GM23338 (cell line): ENCODE data around the gene DCLRE1C. TPM values are rescaled to one million over a fixed set of nuclear protein-coding genes. Genes with fewer than 3 reads are reported as not detected.

ENCODE experiments used
- ATAC-seq: fragments of 200-7000 bp; cut with Tn5 transposase; 3 replicates; pipeline ENCODE4 v1.9.1; 2020
- DNase-seq: peaks from one replicate; pipeline ENCODE4 v3.0.0-alpha.2; 2015; ENCODE audit warnings: low spot score
- H2AFZ ChIP-seq: fragments of 200-600 bp; sonication (generic); 2 replicates; pipeline ENCODE4 v1.8.0; 2016; ENCODE audit warnings: antibody characterized with exemption, mild to moderate bottlenecking, moderate library complexity
- H3F3A ChIP-seq: fragments of 200-600 bp; sonication (generic); replicated peaks from 2 replicates; pipeline ENCODE4 v1.8.0; 2017; ENCODE audit warnings: antibody characterized with exemption, mixed run types, low read depth
- H3K27ac ChIP-seq: fragments of 200-600 bp; sonication (generic); 2 replicates; pipeline ENCODE4 v1.6.1; 2016; ENCODE audit warnings: low read depth
- H3K27me3 ChIP-seq: fragments of 200-600 bp; sonication (generic); 2 replicates; pipeline ENCODE4 v1.8.0; 2016; ENCODE audit warnings: mild to moderate bottlenecking, mixed run types, moderate library complexity; ENCODE audit not compliant: insufficient read depth
- H3K36me3 ChIP-seq: fragments of 200-600 bp; sonication (generic); 2 replicates; pipeline ENCODE4 v1.8.0; 2016; ENCODE audit warnings: mild to moderate bottlenecking; ENCODE audit not compliant: insufficient read depth
- H3K4me1 ChIP-seq: fragments of 200-600 bp; sonication (generic); 2 replicates; pipeline ENCODE4 v1.8.0; 2016; ENCODE audit warnings: mild to moderate bottlenecking, moderate library complexity; ENCODE audit not compliant: insufficient read depth
- H3K4me2 ChIP-seq: fragments of 200-600 bp; sonication (generic); 2 replicates; pipeline ENCODE4 v1.7.1; 2017; ENCODE audit warnings: mixed run types
- H3K4me3 ChIP-seq: fragments of 200-600 bp; sonication (generic); 2 replicates; pipeline ENCODE4 v1.6.1; 2016; ENCODE audit warnings: mixed run types
- H3K79me2 ChIP-seq: fragments of 200-600 bp; sonication (generic); replicated peaks from 2 replicates; pipeline ENCODE4 v1.8.0; 2017; ENCODE audit warnings: mild to moderate bottlenecking; ENCODE audit not compliant: insufficient read depth
- H3K9me2 ChIP-seq: fragments of 200-600 bp; sonication (generic); 2 replicates; pipeline ENCODE4 v1.8.0; 2017; ENCODE audit not compliant: insufficient read depth
- H4K20me1 ChIP-seq: fragments of 200-600 bp; sonication (generic); replicated peaks from 2 replicates; pipeline ENCODE4 v1.8.0; 2017; ENCODE audit warnings: mild to moderate bottlenecking; ENCODE audit not compliant: insufficient read depth
- H3K27ac Mint-ChIP-seq: 2 replicates; pipeline ENCODE4 v1.8.0; 2020; ENCODE audit warnings: inconsistent platforms, mild to moderate bottlenecking, moderate library complexity, mixed read lengths
- H3K27me3 Mint-ChIP-seq: 3 replicates; pipeline ENCODE4 v1.8.0; 2022; ENCODE audit warnings: low read depth, mild to moderate bottlenecking, moderate library complexity, mixed read lengths, inconsistent platforms; ENCODE audit not compliant: insufficient read depth, poor library complexity
- H3K36me3 Mint-ChIP-seq: 3 replicates; pipeline ENCODE4 v1.8.0; 2021; ENCODE audit warnings: low read depth, mild to moderate bottlenecking, inconsistent platforms, moderate library complexity, mixed read lengths
- H3K4me1 Mint-ChIP-seq: 3 replicates; pipeline ENCODE4 v1.8.0; 2020; ENCODE audit warnings: mild to moderate bottlenecking, inconsistent platforms, mixed read lengths
- H3K4me3 Mint-ChIP-seq: 3 replicates; pipeline ENCODE4 v1.8.0; 2021; ENCODE audit warnings: moderate library complexity, mild to moderate bottlenecking, inconsistent platforms, mixed read lengths
- H3K9me3 Mint-ChIP-seq: 3 replicates; pipeline ENCODE4 v1.8.0; 2020; ENCODE audit warnings: moderate library complexity, mild to moderate bottlenecking, inconsistent platforms, mixed read lengths
- CREB1 ChIP-seq: fragments of 250-450 bp; sonication (Bioruptor Pico); IDR thresholded peaks from 2 replicates; pipeline ENCODE4 v1.5.0; 2020; ENCODE audit warnings: low read depth, mild to moderate bottlenecking, moderate library complexity
- JUNB ChIP-seq: IDR thresholded peaks from one replicate; pipeline ENCODE4 v1.6.1; 2016; ENCODE audit warnings: antibody characterized with exemption; ENCODE audit not compliant: unreplicated experiment
- NANOG ChIP-seq: IDR thresholded peaks from 2 replicates; pipeline ENCODE4 v1.6.1; 2016; ENCODE audit warnings: antibody characterized with exemption, borderline replicate concordance
- ZNF114 ChIP-seq: fragments of 250-450 bp; sonication (Bioruptor Pico); IDR thresholded peaks from 2 replicates; pipeline ENCODE4 v1.5.0; 2020; ENCODE audit warnings: mild to moderate bottlenecking, moderate library complexity
- polyA plus RNA-seq: library from polyadenylated mRNA; unstranded; fragments of >200 nt; fragmentation: Nextera tagmentation; extraction: Ambion mirVana; gene quantifications from 2 replicates; pipeline ENCODE4 v1.2.1, GENCODE V29; 2016
- total RNA-seq: library from RNA; depleted of rRNA; stranded (reverse); fragments of >200 nt; shearing (Covaris generic); gene quantifications from 2 replicates; pipeline ENCODE4 v1.2.3, GENCODE V29; 2014
- TF ChIP-seq, protein P1 (sequence below): IDR thresholded peaks from one replicate; pipeline ENCODE4 v1.6.1; 2018; ENCODE audit warnings: antibody characterized with exemption; ENCODE audit not compliant: unreplicated experiment
- TF ChIP-seq, protein P2 (sequence below): IDR thresholded peaks from 2 replicates; pipeline ENCODE4 v1.6.1; 2016; ENCODE audit warnings: antibody characterized with exemption
- TF ChIP-seq, protein P3 (sequence below), 2 experiments: fragments of 200-600 bp in 1 of 2; sonication (generic) in 1 of 2; conservative IDR thresholded peaks; 2 replicates each; pipeline versions ENCODE4 v1.5.1 to v1.6.1; 2016 to 2017; ENCODE audit warnings: antibody characterized with exemption in 2 of 2, low read depth in 2 of 2, mild to moderate bottlenecking in 2 of 2, moderate library complexity in 1 of 2
- TF ChIP-seq, protein P4 (sequence below): fragments of 250-450 bp; sonication (Bioruptor Pico); IDR thresholded peaks from 2 replicates; pipeline ENCODE4 v1.5.0; 2020; ENCODE audit warnings: mild to moderate bottlenecking, moderate library complexity

DCLRE1C gene
- total and polyA plus RNA-seq, 2 experiments from 2014 or later: 3.9 to 30.2 TPM

DNA sequence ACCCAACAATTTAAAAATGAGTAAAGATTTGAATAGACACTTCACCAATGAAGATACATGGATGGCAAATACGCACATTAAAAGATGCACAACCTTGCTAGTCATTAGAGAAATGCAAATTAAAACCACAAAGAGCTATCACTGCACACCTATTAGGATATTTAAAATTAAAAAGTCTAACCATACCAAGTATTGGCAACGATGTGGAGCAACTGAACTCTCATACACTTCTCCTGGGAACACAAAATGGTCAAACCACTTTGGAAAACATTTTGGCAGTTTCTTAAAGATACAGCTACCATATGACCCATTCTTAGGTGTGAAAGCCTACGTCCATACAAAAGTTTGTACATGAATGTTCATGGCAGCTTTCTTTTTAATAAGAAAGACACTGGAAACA, 36.1 kb downstream of the DCLRE1C start:
- Histone ChIP-seq H3K27me3 (no peaks in the 10 kb centered on the region), H3K4me1 (no peaks in the 10 kb centered on the region), H4K20me1 (no peaks in the 10 kb centered on the region), H3F3A (no peaks in the 10 kb centered on the region), H3K4me3 (no peak overlapping the region), H3K4me2 (no peak overlapping the region), H3K36me3 (peaks cover 16% of the 10 kb centered on the region), H3K79me2 (no peaks in the 10 kb centered on the region), H2AFZ (no peak overlapping the region), H3K9me2 (no peaks in the 10 kb centered on the region), H3K27ac (no peak overlapping the region)
- DNase-seq (no peak), ATAC-seq (no peak)
- Mint-ChIP-seq H3K27me3 (no peaks in the 10 kb centered on the region), H3K27ac (no peak overlapping the region), H3K4me1 (no peaks in the 10 kb centered on the region), H3K9me3 (peaks cover 45% of the 10 kb centered on the region; the same call in 2 of the 3 replicates), H3K36me3 (peaks cover 92% of the 10 kb centered on the region), H3K4me3 (no peak overlapping the region)
- TF ChIP-seq, protein P1, sequence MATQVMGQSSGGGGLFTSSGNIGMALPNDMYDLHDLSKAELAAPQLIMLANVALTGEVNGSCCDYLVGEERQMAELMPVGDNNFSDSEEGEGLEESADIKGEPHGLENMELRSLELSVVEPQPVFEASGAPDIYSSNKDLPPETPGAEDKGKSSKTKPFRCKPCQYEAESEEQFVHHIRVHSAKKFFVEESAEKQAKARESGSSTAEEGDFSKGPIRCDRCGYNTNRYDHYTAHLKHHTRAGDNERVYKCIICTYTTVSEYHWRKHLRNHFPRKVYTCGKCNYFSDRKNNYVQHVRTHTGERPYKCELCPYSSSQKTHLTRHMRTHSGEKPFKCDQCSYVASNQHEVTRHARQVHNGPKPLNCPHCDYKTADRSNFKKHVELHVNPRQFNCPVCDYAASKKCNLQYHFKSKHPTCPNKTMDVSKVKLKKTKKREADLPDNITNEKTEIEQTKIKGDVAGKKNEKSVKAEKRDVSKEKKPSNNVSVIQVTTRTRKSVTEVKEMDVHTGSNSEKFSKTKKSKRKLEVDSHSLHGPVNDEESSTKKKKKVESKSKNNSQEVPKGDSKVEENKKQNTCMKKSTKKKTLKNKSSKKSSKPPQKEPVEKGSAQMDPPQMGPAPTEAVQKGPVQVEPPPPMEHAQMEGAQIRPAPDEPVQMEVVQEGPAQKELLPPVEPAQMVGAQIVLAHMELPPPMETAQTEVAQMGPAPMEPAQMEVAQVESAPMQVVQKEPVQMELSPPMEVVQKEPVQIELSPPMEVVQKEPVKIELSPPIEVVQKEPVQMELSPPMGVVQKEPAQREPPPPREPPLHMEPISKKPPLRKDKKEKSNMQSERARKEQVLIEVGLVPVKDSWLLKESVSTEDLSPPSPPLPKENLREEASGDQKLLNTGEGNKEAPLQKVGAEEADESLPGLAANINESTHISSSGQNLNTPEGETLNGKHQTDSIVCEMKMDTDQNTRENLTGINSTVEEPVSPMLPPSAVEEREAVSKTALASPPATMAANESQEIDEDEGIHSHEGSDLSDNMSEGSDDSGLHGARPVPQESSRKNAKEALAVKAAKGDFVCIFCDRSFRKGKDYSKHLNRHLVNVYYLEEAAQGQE: no peak
- TF ChIP-seq, protein P2, sequence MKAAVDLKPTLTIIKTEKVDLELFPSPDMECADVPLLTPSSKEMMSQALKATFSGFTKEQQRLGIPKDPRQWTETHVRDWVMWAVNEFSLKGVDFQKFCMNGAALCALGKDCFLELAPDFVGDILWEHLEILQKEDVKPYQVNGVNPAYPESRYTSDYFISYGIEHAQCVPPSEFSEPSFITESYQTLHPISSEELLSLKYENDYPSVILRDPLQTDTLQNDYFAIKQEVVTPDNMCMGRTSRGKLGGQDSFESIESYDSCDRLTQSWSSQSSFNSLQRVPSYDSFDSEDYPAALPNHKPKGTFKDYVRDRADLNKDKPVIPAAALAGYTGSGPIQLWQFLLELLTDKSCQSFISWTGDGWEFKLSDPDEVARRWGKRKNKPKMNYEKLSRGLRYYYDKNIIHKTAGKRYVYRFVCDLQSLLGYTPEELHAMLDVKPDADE: no peak
- no peak for TF ChIP-seq ZNF114 (CRISPR knock-in tag)
- no peak for TF ChIP-seq JUNB
- TF ChIP-seq, protein P3, sequence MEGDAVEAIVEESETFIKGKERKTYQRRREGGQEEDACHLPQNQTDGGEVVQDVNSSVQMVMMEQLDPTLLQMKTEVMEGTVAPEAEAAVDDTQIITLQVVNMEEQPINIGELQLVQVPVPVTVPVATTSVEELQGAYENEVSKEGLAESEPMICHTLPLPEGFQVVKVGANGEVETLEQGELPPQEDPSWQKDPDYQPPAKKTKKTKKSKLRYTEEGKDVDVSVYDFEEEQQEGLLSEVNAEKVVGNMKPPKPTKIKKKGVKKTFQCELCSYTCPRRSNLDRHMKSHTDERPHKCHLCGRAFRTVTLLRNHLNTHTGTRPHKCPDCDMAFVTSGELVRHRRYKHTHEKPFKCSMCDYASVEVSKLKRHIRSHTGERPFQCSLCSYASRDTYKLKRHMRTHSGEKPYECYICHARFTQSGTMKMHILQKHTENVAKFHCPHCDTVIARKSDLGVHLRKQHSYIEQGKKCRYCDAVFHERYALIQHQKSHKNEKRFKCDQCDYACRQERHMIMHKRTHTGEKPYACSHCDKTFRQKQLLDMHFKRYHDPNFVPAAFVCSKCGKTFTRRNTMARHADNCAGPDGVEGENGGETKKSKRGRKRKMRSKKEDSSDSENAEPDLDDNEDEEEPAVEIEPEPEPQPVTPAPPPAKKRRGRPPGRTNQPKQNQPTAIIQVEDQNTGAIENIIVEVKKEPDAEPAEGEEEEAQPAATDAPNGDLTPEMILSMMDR (conservative IDR thresholded peaks at IDR 0.05; ENCODE audit: low read depth in 2 of 2): no peak
- no peak for TF ChIP-seq CREB1 (CRISPR knock-in tag)

DNA sequence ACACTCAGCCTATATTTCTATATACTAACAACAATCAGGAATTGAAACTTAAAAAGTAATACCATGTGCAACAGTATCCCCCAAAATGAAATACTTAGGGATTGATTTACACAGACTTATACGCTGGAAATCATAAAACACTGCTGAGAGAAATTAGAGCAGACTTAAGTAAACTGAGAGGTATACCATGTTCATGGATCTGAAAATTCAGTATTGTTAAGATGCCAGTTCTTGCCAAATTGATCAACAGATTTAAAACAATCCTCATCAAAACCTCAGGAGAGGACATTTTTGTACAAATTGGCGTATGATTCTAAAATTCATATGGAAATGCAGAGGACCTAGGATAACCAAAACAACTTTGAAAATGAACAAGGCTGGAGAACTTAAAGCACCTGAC, 37.3 kb downstream of the DCLRE1C start:
- Mint-ChIP-seq H3K27ac (no peak overlapping the region), H3K4me1 (peaks cover 1% of the 10 kb centered on the region; the same call in 1 of the 3 replicates), H3K9me3 (peaks cover 52% of the 10 kb centered on the region; the same call in 2 of the 3 replicates), H3K36me3 (peaks cover 94% of the 10 kb centered on the region), H3K27me3 (no peaks in the 10 kb centered on the region), H3K4me3 (no peak overlapping the region)
- no peaks in the 10 kb centered on the region for H3K4me1 ChIP-seq
- H2AFZ ChIP-seq: no peak overlapping the region
- no peaks in the 10 kb centered on the region for H3K9me2 ChIP-seq
- no peaks in the 10 kb centered on the region for H3K79me2 ChIP-seq
- H3K4me3 ChIP-seq: no peak overlapping the region
- H3K27ac ChIP-seq: no peak overlapping the region
- H3K4me2 ChIP-seq: no peak overlapping the region
- ATAC-seq (no peak), DNase-seq (no peak)
- H3K27me3 ChIP-seq: no peaks in the 10 kb centered on the region
- H3K36me3 ChIP-seq: peaks cover 16% of the 10 kb centered on the region
- H4K20me1 ChIP-seq: no peaks in the 10 kb centered on the region
- H3F3A ChIP-seq: no peaks in the 10 kb centered on the region
- no peak for TF ChIP-seq ZNF114 (CRISPR knock-in tag)
- TF ChIP-seq, protein P4, sequence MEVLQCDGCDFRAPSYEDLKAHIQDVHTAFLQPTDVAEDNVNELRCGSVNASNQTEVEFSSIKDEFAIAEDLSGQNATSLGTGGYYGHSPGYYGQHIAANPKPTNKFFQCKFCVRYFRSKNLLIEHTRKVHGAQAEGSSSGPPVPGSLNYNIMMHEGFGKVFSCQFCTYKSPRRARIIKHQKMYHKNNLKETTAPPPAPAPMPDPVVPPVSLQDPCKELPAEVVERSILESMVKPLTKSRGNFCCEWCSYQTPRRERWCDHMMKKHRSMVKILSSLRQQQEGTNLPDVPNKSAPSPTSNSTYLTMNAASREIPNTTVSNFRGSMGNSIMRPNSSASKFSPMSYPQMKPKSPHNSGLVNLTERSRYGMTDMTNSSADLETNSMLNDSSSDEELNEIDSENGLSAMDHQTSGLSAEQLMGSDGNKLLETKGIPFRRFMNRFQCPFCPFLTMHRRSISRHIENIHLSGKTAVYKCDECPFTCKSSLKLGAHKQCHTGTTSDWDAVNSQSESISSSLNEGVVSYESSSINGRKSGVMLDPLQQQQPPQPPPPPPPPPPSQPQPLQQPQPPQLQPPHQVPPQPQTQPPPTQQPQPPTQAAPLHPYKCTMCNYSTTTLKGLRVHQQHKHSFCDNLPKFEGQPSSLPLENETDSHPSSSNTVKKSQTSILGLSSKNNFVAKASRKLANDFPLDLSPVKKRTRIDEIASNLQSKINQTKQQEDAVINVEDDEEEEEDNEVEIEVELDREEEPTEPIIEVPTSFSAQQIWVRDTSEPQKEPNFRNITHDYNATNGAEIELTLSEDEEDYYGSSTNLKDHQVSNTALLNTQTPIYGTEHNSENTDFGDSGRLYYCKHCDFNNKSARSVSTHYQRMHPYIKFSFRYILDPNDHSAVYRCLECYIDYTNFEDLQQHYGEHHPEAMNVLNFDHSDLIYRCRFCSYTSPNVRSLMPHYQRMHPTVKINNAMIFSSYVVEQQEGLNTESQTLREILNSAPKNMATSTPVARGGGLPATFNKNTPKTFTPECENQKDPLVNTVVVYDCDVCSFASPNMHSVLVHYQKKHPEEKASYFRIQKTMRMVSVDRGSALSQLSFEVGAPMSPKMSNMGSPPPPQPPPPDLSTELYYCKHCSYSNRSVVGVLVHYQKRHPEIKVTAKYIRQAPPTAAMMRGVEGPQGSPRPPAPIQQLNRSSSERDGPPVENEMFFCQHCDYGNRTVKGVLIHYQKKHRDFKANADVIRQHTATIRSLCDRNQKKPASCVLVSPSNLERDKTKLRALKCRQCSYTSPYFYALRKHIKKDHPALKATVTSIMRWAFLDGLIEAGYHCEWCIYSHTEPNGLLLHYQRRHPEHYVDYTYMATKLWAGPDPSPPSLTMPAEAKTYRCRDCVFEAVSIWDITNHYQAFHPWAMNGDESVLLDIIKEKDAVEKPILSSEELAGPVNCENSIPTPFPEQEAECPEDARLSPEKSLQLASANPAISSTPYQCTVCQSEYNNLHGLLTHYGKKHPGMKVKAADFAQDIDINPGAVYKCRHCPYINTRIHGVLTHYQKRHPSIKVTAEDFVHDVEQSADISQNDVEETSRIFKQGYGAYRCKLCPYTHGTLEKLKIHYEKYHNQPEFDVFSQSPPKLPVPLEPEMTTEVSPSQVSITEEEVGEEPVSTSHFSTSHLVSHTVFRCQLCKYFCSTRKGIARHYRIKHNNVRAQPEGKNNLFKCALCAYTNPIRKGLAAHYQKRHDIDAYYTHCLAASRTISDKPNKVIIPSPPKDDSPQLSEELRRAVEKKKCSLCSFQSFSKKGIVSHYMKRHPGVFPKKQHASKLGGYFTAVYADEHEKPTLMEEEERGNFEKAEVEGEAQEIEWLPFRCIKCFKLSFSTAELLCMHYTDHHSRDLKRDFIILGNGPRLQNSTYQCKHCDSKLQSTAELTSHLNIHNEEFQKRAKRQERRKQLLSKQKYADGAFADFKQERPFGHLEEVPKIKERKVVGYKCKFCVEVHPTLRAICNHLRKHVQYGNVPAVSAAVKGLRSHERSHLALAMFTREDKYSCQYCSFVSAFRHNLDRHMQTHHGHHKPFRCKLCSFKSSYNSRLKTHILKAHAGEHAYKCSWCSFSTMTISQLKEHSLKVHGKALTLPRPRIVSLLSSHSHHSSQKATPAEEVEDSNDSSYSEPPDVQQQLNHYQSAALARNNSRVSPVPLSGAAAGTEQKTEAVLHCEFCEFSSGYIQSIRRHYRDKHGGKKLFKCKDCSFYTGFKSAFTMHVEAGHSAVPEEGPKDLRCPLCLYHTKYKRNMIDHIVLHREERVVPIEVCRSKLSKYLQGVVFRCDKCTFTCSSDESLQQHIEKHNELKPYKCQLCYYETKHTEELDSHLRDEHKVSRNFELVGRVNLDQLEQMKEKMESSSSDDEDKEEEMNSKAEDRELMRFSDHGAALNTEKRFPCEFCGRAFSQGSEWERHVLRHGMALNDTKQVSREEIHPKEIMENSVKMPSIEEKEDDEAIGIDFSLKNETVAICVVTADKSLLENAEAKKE (CRISPR knock-in tag): no peak
- TF ChIP-seq NANOG: no peak
